GM12892 (cell line): Measurements from ENCODE around the gene GNA14.

Experiments
- DNase-seq: peaks from one replicate; pipeline ENCODE4 v3.0.0; 2011; ENCODE audit not compliant: insufficient read length
- FAIRE-seq: peaks from 2 replicates; lab custom pipeline; 2011; peaks lifted over from hg19 to GRCh38; lab: Jason Lieb, UNC
- POLR2A ChIP-seq: IDR thresholded peaks from 2 replicates; pipeline ENCODE4 v1.6.1; 2011; ENCODE audit warnings: low read depth, low read length, control low read depth
- POLR2AphosphoS5 ChIP-seq: IDR thresholded peaks from 2 replicates; pipeline ENCODE4 v1.6.1; 2011; ENCODE audit warnings: low read depth, low read length, control low read depth
- TAF1 ChIP-seq: IDR thresholded peaks from 2 replicates; pipeline ENCODE4 v1.6.1; 2011; ENCODE audit warnings: low read depth, mild to moderate bottlenecking, control low read depth, low read length, borderline replicate concordance

GNA14 gene

DNA sequence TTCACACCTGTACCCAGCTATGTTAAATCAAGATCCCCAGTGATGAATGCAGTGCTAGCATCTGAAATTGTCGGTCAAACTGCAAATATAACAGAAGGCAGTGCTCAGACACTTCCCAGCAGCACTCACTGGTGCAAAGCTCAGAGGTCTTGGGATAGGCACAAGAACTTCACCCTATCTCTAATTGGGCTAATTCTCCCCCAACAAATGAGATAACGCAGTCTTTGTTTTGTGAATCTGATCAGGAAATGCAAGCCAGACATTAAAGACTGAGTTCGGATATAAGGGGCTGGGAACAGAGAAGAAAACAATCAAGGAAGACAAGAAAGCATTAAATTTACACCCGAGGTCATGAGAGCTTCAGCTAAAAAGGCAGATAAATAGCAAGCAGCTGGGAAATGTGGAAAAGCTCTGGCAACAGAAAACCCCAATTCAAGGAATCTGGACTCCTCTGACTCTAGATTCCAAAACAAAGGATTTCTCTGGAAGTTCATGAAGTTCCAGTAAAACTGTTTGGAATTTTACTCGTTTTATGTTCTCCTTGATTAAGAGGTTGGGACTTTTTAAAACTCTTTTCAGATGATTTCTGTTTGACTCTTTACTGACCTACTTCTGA, 65.1 kb downstream of the GNA14 start:
- DNase-seq (no peak), FAIRE-seq (no peak)
- TF ChIP-seq POLR2A (no peak), POLR2AphosphoS5 (no peak), TAF1 (no peak)

DNA sequence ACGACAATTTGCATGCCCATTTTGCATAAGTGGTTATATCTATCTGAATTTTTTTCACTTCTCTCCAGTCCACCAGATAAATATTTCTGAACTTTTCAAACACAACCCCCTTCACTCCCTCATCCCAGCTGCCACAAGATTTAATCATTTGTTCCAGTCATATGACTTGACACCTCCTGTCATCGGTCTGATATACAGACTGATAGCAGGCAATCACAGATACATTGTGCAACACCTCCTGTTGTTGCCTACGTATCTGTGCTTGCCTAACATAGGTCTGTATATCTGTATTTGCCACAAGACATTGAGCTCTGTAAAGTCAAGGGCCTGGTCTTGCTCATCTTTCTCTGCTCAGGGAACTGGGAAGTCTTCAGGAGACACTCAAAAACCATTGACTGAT, 65.6 kb downstream of the GNA14 start:
- no peak for TF ChIP-seq TAF1
- no peak for TF ChIP-seq POLR2AphosphoS5
- TF ChIP-seq POLR2A = no peak
- FAIRE-seq (no peak), DNase-seq (no peak)

DNA sequence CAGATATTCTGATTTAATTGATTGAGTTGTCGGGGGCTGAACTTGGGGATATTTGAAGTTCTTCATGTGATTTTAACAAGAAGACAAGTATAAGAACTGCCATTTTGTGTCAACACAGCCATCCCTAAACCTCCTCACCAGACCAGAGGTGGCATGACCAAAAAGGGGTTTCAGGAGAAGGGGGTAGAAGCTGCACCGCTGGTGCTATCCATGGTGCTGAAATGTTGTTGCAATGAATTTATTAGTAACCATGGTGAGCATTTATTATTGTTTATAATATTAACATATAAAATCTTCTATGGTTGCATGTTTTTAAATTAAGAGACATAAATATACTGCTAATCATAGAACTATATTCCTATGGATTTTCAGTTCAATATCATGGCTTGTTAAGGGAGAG, 72.3 kb downstream of the GNA14 start:
- no peak for DNase-seq
- no peak for FAIRE-seq
- TF ChIP-seq TAF1 = no peak
- no peak for TF ChIP-seq POLR2AphosphoS5
- no peak for TF ChIP-seq POLR2A

DNA sequence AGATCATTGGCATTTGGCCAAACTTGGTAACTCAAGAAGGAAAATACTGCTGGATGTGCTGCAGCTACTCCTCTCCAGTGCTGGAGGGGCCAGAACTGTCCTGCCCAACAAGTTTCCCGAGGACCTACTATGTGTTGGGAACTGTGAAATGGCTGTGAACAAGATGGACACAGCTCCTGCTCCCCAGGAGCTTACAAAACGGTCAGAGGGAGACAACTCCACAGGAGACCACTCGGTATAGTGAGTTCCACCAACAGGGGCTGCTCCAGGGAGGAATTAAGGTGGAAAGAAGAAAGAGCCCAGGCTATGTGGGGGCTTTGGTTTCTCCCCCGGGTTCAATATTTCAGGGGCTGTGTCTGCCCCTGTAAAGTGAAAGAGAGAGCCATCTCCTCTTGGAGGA, 78.8 kb downstream of the GNA14 start:
- TF ChIP-seq POLR2A (no peak), POLR2AphosphoS5 (no peak), TAF1 (no peak)
- DNase-seq (no peak), FAIRE-seq (no peak)

DNA sequence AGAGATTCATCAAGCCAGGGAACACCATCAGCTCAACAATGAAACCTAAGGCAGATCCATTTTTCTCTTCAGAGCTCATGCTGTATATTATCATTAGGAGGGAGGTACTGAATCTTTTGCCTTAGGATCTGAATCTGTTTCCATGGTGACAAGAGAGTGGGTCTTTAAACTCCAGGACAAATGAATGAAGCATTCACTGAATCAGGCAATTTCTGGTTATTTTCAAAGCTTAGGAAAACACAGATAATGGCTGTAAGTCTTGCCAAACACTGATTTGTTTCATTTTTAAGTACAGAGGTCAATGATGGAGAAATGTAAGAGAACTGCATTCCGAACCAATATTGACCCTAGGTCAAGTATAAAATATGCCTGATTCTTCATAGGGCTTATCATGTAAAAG, 84.9 kb downstream of the GNA14 start:
- FAIRE-seq (no peak), DNase-seq (no peak)
- no peak for TF ChIP-seq POLR2A
- no peak for TF ChIP-seq TAF1
- no peak for TF ChIP-seq POLR2AphosphoS5

DNA sequence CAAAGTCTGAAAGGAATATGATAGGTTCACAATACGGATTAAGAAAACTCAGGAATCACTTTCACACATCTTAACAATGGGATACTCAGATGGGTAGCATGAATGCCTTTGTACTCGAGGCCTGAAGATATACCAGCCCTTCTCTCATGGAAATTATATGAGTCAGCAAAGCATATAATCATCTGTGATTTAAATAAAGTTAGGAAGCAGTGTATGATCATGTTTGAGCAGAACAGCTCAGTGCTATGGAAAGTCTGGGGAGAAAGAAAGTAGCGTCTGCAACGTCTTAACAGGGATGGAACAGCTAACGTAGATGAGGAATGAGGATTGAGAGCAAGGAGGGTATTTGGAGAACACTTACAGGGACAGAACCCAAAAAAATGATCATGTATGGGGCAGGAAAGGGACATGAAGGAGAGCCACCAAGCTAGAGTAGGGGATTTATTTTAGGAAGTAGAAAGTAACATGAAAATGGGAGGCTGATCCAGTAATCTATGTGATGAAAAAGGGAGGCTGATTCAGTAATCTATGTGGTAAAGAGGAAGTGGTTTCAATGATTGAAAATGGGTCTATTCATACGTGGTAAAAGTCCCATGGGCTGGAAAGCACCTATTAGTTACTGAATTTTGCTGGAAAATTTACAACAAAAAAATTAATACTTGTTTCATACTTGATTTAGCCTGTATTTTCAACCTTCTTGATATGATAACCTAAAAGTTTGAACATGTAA, 85.9 kb downstream of the GNA14 start:
- TF ChIP-seq POLR2A (no peak), POLR2AphosphoS5 (no peak), TAF1 (no peak)
- DNase-seq = no peak
- no peak for FAIRE-seq

DNA sequence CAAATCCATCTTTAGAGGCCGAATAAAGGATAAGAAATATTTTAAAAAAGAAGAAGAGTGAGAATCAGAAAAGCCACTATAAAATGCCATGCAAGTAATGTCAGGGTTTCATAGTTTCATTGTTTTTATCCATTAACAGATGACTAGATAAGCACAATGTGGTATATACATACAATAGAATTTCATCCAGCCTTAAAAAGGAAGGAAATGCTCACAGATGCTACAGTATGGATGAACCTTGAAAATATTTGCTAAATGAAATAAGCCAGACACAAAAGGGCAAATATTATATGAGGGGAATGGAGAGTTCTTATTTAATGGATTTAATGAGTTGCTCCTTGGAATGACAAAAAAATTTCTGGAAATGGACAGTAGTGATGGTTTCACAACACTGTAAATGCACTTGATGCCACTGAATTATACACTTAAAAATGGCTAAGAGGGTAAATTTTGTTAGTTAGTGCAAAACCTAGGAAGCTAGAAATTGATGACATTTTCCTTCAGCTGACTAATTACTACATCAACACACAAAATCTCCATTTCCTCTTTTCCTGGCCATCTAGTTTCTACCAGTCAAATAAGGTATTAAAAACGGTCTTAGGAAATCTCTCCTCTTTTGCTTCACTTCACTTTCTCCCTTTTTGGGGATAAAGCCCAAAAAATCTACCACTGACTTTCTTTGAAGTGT, 86.6 kb downstream of the GNA14 start:
- no peak for FAIRE-seq
- TF ChIP-seq TAF1 = no peak
- TF ChIP-seq POLR2AphosphoS5 = no peak
- TF ChIP-seq POLR2A = no peak
- DNase-seq = no peak

DNA sequence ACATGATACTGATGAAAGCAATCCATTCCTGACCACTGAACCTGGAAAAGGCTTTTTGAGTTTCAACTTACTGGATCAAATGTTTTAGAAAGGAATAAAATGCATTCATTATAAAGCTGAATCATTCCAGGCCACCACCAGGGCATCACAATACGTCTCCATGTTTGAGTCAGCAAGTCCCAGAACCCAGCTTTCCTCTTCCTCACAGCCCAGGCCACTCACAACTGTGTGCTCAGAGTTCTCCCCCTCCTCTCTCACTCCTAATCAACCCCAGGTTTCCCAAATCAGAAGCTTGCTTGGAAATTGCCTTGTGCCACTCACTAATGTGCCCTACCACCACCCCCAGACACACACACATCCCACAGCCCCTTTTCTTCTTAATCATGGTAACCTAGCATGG, 91.7 kb downstream of the GNA14 start:
- DNase-seq (no peak), FAIRE-seq (no peak)

DNA sequence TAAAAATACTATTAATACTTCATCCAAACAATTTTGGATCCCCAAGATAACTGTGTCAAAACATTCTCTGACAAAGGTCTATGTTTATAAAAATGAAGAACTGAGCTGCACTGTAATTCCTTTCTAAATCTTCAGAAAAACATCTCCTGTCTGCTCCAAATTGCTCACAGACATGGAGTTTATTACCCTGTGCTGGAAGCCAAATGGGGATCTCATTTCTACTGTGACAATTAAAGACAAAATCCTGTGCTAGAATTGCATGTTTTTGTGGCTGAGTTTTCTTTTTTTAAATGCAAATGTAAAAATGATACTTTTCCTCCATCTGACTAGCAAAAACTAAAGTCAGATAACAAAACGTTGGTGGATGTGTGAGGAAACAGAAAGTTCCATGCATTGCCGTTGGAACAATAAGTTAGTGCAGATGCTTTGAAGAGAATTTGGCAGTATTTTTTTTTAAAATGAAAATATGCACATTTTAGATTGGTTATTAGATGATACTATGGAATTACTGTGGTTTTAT, 93.5 kb downstream of the GNA14 start:
- TF ChIP-seq POLR2A = no peak
- no peak for TF ChIP-seq POLR2AphosphoS5
- no peak for TF ChIP-seq TAF1
- DNase-seq (no peak), FAIRE-seq (no peak)

More for the DNA sequence above, 91.7 kb downstream of the GNA14 start:
- TF ChIP-seq POLR2A (no peak), POLR2AphosphoS5 (no peak), TAF1 (no peak)

DNA sequence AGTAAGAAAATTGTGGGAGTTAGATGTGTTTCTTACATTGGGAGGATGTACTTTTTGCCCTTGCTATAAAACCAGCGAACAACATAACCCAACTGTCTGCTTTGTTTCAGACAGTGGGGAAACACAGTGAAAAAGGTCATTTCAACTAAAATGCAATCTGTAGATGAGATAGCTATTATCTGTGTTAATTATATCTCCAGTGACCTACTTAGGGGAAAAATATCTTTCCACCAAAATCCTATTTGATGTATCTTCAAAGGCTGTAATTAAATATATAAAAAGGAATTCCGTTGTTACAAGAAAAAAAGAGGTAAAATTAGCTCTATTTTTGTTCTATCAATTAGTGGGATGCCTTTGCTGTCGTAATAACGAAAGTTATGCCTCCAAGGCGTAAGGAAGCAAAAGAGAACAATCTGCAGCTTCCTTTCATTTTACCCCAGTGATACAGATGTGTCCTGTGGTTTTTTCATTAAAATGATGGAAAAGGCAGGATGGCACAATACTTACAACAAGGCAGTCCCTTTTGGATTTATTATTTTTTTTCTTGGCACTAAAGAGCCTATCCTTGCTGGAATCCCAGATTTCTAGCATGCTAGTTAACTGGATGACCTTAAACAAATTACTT, 100.9 kb downstream of the GNA14 start:
- FAIRE-seq (no peak), DNase-seq (no peak)
- TF ChIP-seq TAF1 = no peak
- TF ChIP-seq POLR2A = no peak
- TF ChIP-seq POLR2AphosphoS5 = no peak

DNA sequence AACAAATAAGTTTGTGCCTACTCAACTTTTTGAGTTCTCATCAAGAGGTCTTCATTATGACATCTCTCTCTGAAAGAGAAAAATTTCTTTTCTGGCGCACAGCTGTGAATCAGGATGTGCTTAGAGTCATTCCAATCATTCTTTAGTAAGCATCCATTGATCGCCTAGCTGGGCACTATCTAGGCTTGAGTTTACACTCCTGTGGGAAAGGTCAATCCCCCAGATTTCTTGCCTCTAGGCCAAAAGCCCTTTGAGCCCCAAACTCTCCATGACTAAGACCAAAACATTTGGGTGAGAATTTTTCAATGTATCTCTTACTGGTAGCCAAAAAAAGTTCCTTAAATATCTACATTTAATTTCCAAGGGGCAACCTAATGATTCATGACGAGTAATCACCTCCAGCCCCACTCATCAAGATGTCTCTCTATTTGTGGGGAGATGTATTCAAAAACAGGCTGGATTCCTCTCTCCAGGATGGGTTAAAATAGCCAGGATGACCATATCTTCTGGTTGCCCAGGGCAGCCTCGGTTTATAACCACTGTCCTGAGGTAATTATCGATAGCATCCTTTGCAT, 101.7 kb downstream of the GNA14 start:
- FAIRE-seq = no peak
- TF ChIP-seq POLR2A (no peak), POLR2AphosphoS5 (no peak), TAF1 (no peak)

DNA sequence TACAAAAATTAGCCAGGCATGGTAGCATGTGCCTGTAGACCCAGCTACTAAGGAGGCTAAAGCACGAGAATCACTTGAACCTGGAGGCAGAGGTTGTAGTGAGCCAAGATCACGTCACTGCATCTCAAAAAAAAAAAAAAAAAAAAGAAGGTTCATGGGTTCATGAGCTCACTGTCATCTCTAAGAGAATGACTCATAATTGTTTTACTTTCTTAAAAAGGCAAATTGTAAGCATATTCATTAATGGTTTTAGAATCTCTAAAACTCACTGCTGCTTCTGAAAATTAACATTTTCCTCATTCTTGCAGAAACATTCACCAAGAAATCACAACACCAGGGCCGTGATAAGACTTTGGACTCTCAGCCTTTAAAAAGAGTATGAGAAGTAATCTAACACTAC, 103.6 kb downstream of the GNA14 start:
- DNase-seq (no peak), FAIRE-seq (no peak)
- no peak for TF ChIP-seq POLR2AphosphoS5
- TF ChIP-seq POLR2A = no peak
- TF ChIP-seq TAF1 = no peak

More for the DNA sequence above, 101.7 kb downstream of the GNA14 start:
- DNase-seq = no peak
